AG04449 (cell line): Measurements from ENCODE around the gene PPP1R7.

Source experiments
- CTCF ChIA-PET: fragments of 350-600 bp; formaldehyde crosslinking; extraction: SDS; loops from one replicate; lab custom pipeline; 2021; ENCODE audit warnings: antibody characterized with exemption; lab: Yijun Ruan, JAX
- POLR2A ChIA-PET: fragments of 400-600, 350-600 bp; formaldehyde crosslinking; extraction: SDS; loops from one replicate; lab custom pipeline; 2020; ENCODE audit warnings: antibody characterized with exemption, inconsistent platforms; lab: Yijun Ruan, JAX
- DNase-seq: peaks from one replicate; pipeline ENCODE4 v3.0.0-alpha.2; 2010; ENCODE audit warnings: low read depth, low spot score
- H3K4me3 ChIP-seq: 2 replicates; pipeline ENCODE4 v1.5.1; 2011; ENCODE audit warnings: low read depth, mild to moderate bottlenecking, control low read depth, low read length
- CTCF ChIP-seq: IDR thresholded peaks from one replicate; pipeline ENCODE4 v1.5.1; 2011; ENCODE audit warnings: mild to moderate bottlenecking, moderate library complexity, low read length, control low read depth, inconsistent platforms; ENCODE audit not compliant: insufficient read depth; ENCODE audit errors: missing control alignments

The PPP1R7 gene

GRCh38 chr2:241138471-241138870, 11.8 kb upstream of the PPP1R7 start:
- DNase-seq: no peak
- H3K4me3 ChIP-seq: no peak overlapping the region
- ChIA-PET CTCF (no interaction called here), POLR2A (no interaction called here)
- TF ChIP-seq CTCF: no peak

DNA sequence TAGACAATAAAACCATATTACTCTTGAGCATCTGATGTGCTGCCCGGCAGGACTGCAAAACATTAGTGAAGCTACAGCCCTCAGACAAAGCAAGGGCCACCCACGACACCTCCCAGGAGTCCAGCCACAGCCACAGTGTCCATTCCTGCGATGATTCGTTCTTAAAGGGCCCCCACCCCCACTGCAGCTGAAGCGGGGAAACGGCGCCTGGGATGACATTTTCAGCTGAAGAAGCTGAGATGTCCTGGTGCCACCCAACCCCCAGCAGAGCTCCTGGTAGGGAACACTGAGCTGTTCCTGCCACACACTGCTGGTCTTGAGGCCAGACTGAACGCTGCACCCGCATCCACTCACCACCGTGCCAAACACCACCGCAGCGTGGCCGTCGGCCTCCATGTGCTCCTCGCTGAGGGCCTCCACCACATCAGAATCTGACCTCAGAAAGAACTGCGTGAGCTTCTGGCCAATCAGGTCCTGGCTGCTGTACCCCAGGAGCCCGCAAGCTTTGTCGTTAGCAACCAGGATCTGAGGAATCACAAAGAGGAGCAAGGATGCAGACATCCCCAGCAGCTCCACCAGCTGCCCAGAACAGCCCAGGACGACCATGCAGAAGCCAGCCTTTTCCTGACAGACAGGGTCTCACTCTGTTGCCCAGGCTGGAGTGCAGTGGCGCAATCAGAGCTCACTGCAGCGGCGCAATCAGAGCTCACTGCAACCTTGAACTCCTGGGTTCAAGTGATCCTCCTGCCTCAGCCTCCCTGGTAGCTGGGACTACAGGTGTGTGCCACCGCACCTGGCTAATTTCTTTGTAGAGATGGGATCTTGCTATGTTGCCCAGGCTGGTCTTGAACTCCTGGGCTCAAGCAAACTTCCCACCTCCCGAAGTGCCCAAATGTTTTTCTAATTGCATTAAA, 10.5 kb upstream of the PPP1R7 start:
- TF ChIP-seq CTCF: no peak
- POLR2A ChIA-PET: no interaction called here
- DNase-seq: no peak
- CTCF ChIA-PET: interaction anchor here (1.2 kb wide), 1 partner anchor 61 kb away, joined by 3 read pairs; no protein-coding TSS in a partner anchor
- no peak overlapping the region for H3K4me3 ChIP-seq

DNA sequence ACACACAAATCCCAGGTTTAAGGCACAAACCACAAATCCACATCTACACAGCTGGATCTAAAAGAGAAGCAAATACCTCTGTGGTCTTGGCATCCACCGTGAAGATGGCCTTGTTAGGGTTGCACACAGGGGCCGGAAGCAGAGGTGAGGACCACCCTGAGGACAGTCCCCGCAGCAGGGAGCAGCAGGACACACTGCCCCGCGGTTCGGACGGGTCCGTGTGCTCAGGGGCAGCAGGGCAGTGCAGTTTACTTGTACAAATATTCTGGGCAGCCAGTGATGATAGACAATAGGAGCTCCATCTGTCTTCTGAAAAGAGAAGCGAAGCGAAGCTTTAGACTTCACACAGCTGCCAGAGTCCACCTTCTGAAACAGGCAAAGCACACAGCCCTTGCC, 9.8 kb upstream of the PPP1R7 start:
- no peak for TF ChIP-seq CTCF
- ChIA-PET CTCF (no interaction called here), POLR2A (no interaction called here)
- DNase-seq: no peak
- no peak overlapping the region for H3K4me3 ChIP-seq

GRCh38 chr2:241141214-241141770, 9.0 kb upstream of the PPP1R7 start:
- CTCF ChIA-PET: interaction anchor here (1.1 kb wide), 1 partner anchor 63 kb away, joined by 3 read pairs; no protein-coding TSS in a partner anchor
- POLR2A ChIA-PET: no interaction called here
- TF ChIP-seq CTCF: no peak
- DNase-seq: no peak
- H3K4me3 ChIP-seq: no peak overlapping the region

- no peak for TF ChIP-seq CTCF
- ChIA-PET POLR2A (no interaction called here), CTCF (interaction anchor here (1.1 kb wide), 1 partner anchor 64 kb away, joined by 3 read pairs; no protein-coding TSS in a partner anchor)
- no peak for DNase-seq
- H3K4me3 ChIP-seq: no peak overlapping the region
These were observed 8.2 kb upstream of the PPP1R7 start for GRCh38 chr2:241142063-241142462.

DNA sequence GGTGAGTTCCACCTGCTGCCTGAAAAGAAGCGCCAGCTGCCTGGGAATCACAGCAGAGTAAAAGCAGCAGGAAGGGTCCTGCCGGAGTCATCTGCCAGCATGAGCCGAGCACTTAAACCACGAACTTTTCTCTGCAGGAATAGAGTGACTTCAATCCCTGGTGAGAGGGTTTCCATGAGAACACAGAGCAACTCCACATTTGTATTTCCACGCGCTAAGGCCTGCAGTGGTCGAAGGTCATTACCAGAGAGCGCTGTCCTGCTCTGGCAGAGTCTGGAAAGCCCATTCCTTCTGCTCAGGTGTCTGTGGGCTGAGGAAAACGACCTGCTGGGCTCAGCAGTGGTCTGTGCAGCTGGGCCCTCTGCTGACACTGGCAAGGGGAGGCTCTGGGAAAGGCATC, 7.7 kb upstream of the PPP1R7 start:
- ChIA-PET CTCF (no interaction called here), POLR2A (no interaction called here)
- TF ChIP-seq CTCF: no peak
- no peak for DNase-seq
- no peak overlapping the region for H3K4me3 ChIP-seq
